Activated CD8-positive, alpha-beta T cell treated with anti-CD3 and anti-CD28 coated beads, Interleukin-2, amount 10 ng/mL, durations not matched to agents 7 days and 5 days (primary cell): ENCODE data around the gene VTN. TPM values are rescaled to one million over a fixed set of nuclear protein-coding genes. Genes with fewer than 3 reads are reported as not detected.
A peak's percentile ranks its signal among the peaks of the same experiment; 100 is the strongest.

ENCODE experiments used
- ATAC-seq: fragments of 150-1000 bp; cut with Tn5 transposase; one replicate; pipeline ENCODE4 v1.10.0; 2021; ENCODE audit warnings: moderate library complexity
- CTCF ChIA-PET: fragments of 350-600 bp; sonication (Branson Sonifier 250); formaldehyde crosslinking; loops from one replicate; lab custom pipeline; 2021; ENCODE audit warnings: antibody characterized with exemption; lab: Charles Lee
- POLR2A ChIA-PET: fragments of 350-600 bp; sonication (Branson Sonifier 250); formaldehyde crosslinking; loops from one replicate; lab custom pipeline; 2021; ENCODE audit warnings: antibody characterized with exemption; lab: Charles Lee
- DNase-seq: peaks from one replicate; pipeline ENCODE4 v3.0.0-alpha.2; 2020
- H3K27ac Mint-ChIP-seq: one replicate; pipeline ENCODE4 v1.8.0; 2021; ENCODE audit warnings: mild to moderate bottlenecking, mixed read lengths
- H3K27me3 Mint-ChIP-seq: one replicate; pipeline ENCODE4 v1.8.0; 2021; ENCODE audit warnings: low read depth, mixed read lengths
- H3K36me3 Mint-ChIP-seq: one replicate; pipeline ENCODE4 v1.8.0; 2021; ENCODE audit warnings: low read depth, mixed read lengths
- H3K4me1 Mint-ChIP-seq: one replicate; pipeline ENCODE4 v1.8.0; 2021; ENCODE audit warnings: low read depth, mixed read lengths
- H3K4me3 Mint-ChIP-seq: one replicate; pipeline ENCODE4 v1.8.0; 2021; ENCODE audit warnings: mild to moderate bottlenecking, mixed read lengths
- H3K9me3 Mint-ChIP-seq: one replicate; pipeline ENCODE4 v1.8.0; 2022; ENCODE audit warnings: mixed read lengths; ENCODE audit not compliant: insufficient read depth
- total RNA-seq, 2 experiments: library from RNA; stranded (reverse); gene quantifications; one replicate each; pipeline ENCODE4 v1.2.3, GENCODE V29; 2021

Gene VTN
- total RNA-seq, 2 experiments from 2014 or later = not detected

DNA sequence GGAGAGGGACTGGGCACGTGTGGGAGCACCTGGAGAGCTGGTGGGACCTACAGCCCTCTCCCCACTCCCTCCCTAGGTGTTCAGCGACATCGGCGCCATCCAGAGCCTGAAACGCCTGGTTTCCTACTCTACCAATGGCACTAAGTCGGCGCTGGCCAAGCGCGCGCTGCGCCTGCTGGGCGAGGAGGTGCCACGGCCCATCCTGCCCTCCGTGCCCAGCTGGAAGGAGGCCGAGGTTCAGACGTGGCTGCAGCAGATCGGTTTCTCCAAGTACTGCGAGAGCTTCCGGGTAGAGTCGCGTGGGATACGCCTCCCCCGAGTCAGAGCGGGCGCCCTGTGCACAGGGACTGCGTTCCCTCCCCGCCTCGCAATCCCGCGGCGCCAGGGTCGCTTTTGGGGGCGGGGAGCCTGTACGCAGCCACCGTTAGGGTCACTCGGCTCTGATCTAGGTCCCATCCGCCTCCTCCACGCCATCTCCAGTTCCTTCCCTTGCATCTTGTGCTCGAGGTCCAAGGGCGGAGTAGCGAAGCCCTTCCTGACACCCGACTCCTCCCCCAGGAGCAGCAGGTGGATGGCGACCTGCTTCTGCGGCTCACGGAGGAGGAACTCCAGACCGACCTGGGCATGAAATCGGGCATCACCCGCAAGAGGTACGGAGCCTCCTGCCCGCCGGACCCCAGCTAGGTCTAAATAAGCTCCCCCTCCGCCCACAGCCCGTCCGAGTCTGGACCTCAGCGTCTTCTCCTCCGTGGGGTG lies 14.4 kb upstream of the VTN start:
- ChIA-PET CTCF (interaction anchor here (0.8 to 5.0 kb wide), 6 partner anchors 14 to 165 kb away, joined by 3 to 23 read pairs (median 4); partner anchors contain the start of genes IFT20, POLDIP2, TNFAIP1 and VTN), POLR2A (interaction anchor here (0.6 to 2.1 kb wide), 11 partner anchors 9 to 1070 kb away, joined by 3 to 20 read pairs (median 4); partner anchors contain the start of genes IFT20, SARM1 and TNFAIP1)
- peaks cover 6% of the 10 kb centered on the region for H3K27me3 Mint-ChIP-seq
- peak overlapping the region; percentile 83 for H3K4me3 Mint-ChIP-seq
- no peaks in the 10 kb centered on the region for H3K9me3 Mint-ChIP-seq
- H3K27ac Mint-ChIP-seq = peak overlapping the region; percentile 82
- peak; percentile 84 for DNase-seq
- H3K4me1 Mint-ChIP-seq = peaks cover 23% of the 10 kb centered on the region
- H3K36me3 Mint-ChIP-seq = peaks cover 12% of the 10 kb centered on the region
- peak; percentile 94 for ATAC-seq

DNA sequence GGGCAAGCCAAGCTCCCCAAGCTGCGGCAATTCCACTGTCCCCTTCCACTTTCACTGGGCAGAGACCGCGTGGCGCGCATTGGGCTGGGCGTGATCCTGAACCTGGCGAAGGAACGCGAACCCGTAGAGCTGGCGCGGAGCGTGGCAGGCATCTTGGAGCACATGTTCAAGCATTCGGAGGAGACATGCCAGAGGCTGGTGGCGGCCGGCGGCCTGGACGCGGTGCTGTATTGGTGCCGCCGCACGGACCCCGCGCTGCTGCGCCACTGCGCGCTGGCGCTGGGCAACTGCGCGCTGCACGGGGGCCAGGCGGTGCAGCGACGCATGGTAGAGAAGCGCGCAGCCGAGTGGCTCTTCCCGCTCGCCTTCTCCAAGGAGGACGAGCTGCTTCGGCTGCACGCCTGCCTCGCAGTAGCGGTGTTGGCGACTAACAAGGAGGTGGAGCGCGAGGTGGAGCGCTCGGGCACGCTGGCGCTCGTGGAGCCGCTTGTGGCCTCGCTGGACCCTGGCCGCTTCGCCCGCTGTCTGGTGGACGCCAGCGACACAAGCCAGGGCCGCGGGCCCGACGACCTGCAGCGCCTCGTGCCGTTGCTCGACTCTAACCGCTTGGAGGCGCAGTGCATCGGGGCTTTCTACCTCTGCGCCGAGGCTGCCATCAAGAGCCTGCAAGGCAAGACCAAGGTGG lies 11.2 kb upstream of the VTN start:
- CTCF ChIA-PET = interaction anchor here (2.5 kb wide), 1 partner anchor 36 kb away, joined by 7 read pairs; no protein-coding TSS in a partner anchor
- peaks cover 28% of the 10 kb centered on the region for H3K4me1 Mint-ChIP-seq
- POLR2A ChIA-PET = interaction anchor here (2.2 kb wide), 1 partner anchor 46 kb away, joined by 6 read pairs; the partner anchor contains the start of genes IFT20 and TNFAIP1
- ATAC-seq (no peak), DNase-seq (peak; percentile 49)
- H3K36me3 Mint-ChIP-seq = peaks cover 7% of the 10 kb centered on the region
- H3K9me3 Mint-ChIP-seq = no peaks in the 10 kb centered on the region
- no peak overlapping the region for H3K4me3 Mint-ChIP-seq
- peaks cover 6% of the 10 kb centered on the region for H3K27me3 Mint-ChIP-seq
- H3K27ac Mint-ChIP-seq = no peak overlapping the region

GRCh38 chr17:28379814-28380801 lies 10.0 kb upstream of the VTN start:
- CTCF ChIA-PET = interaction anchor here (2.5 kb wide), 1 partner anchor 37 kb away, joined by 7 read pairs; no protein-coding TSS in a partner anchor
- POLR2A ChIA-PET = interaction anchor here (2.2 kb wide), 1 partner anchor 44 kb away, joined by 6 read pairs; the partner anchor contains the start of genes IFT20 and TNFAIP1
- H3K27me3 Mint-ChIP-seq = peaks cover 6% of the 10 kb centered on the region

DNA sequence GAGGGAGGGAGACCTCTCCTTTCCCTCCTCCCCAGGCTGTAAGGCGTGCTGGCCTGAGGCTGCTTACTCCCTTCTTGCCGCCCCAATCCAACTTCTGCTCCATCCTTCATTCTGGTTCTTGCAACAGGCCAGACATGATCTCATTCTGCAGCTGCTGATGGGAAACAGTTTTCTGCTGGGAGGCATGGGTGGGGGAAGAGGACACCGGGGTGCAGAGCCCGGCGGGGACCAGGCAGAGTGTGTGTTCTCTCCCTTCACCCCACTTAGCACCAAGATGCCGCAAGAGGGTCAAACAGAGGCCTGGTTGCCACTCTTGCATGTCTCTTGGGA lies 2.8 kb upstream of the VTN start:
- peaks cover 4% of the 10 kb centered on the region for H3K36me3 Mint-ChIP-seq
- H3K27me3 Mint-ChIP-seq = no peaks in the 10 kb centered on the region
- DNase-seq = no peak
- ATAC-seq = no peak
- peak overlapping the region; percentile 75 for H3K4me3 Mint-ChIP-seq
- H3K4me1 Mint-ChIP-seq = peaks cover 21% of the 10 kb centered on the region
- POLR2A ChIA-PET = interaction anchor here (3.0 to 7.4 kb wide), 2 partner anchors 11 to 16 kb away, joined by 20 to 45 read pairs; partner anchors contain the start of gene POLDIP2
- CTCF ChIA-PET = no interaction called here
- no peaks in the 10 kb centered on the region for H3K9me3 Mint-ChIP-seq
- H3K27ac Mint-ChIP-seq = peak overlapping the region; percentile 52

More at GRCh38 chr17:28379814-28380801, 10.0 kb upstream of the VTN start:
- no peak for ATAC-seq
- Mint-ChIP-seq H3K4me1 (peaks cover 23% of the 10 kb centered on the region), H3K4me3 (no peak overlapping the region), H3K36me3 (peaks cover 7% of the 10 kb centered on the region), H3K27ac (no peak overlapping the region), H3K9me3 (no peaks in the 10 kb centered on the region)
- no peak for DNase-seq

DNA sequence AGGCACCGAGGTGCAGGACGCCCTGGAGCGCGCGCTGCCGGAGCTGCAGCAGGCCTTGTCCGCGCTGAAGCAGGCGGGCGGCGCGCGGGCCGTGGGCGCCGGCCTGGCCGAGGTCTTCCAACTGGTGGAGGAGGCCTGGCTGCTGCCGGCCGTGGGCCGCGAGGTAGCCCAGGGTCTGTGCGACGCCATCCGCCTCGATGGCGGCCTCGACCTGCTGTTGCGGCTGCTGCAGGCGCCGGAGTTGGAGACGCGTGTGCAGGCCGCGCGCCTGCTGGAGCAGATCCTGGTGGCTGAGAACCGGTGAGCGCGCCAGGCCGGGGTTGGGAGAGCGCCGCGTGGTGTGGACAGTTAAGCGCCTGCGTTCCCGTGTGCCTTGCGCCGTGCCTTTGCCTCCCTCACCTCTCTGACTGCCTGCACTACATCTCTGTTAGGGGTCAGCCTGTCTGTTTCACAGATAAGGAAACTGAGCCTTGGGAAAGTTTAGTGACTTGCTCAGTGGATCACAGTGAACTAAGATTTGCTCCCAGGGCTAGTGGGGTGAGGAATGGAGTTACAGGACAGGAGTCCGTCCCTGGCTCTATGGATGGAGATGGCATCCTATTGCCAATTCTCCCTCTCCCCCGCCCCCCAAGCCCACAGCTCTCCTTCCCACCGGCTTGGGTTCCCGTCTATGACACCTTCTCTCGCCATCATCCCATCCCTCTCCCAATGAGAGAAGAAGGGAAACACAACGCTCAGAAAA lies 2.3 kb upstream of the VTN start:
- DNase-seq (no peak), ATAC-seq (no peak)
- Mint-ChIP-seq H3K4me3 (peak overlapping the region; percentile 75), H3K36me3 (peaks cover 4% of the 10 kb centered on the region), H3K4me1 (peaks cover 21% of the 10 kb centered on the region), H3K27me3 (no peaks in the 10 kb centered on the region), H3K27ac (peak overlapping the region; percentile 52), H3K9me3 (no peaks in the 10 kb centered on the region)
- ChIA-PET CTCF (no interaction called here), POLR2A (interaction anchor here (1.2 to 7.4 kb wide), 3 partner anchors 12 to 60 kb away, joined by 3 to 45 read pairs (median 20); partner anchors contain the start of gene POLDIP2)

DNA sequence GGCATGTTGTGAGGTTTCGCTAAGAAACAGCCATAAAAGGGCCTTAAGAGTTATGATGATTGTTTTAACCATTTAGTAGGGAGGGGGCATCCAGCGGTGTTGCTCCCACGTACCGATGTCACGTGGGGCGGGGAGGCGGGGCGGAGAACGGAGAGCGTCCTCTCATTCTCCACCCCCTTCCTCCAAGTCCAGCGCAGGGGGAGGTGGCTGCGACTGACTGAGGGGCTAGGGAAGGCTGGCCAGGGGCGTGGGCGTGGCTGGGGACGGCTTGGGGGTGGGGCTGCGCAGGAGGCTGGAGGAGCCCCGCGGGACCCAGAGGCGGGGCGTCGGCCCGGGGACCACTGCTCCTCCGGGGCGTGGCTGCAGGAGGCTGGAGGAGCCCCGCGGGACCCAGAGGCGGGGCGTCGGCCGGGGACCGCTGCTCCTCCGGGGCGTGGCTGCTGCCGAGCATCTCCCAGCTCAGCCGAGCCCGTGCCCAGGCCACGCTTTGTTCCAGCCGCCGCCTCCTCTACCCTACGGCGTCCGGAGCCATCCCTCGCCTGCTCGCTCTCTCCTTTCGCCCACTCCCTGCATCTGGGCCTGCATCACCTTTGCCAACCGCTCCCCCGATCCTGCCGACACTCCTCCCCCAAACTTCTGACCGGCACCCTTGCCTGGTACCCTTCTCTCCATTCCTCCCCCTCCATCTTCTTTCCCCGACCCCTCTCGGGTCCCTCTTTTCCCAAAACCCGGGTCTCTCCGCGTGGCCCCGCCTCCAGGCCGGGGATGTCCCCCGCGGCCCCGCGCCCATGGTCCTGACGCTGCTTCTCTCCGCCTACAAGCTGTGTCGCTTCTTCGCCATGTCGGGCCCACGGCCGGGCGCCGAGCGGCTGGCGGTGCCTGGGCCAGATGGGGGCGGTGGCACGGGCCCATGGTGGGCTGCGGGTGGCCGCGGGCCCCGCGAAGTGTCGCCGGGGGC lies 1.4 kb upstream of the VTN start, which contains the start of gene SARM1:
TSS of gene SARM1 (plus strand) at position 450 of the 958 bp plus-strand sequence. CDS start at position 789, 339 bp downstream.
- peak; percentile 93 for DNase-seq
- CTCF ChIA-PET = interaction anchor here (1.7 kb wide), 1 partner anchor 177 kb away, joined by 4 read pairs; no protein-coding TSS in a partner anchor
- POLR2A ChIA-PET = interaction anchor here (1.2 to 7.4 kb wide), 3 partner anchors 13 to 59 kb away, joined by 3 to 45 read pairs (median 20); partner anchors contain the start of gene POLDIP2
- H3K27ac Mint-ChIP-seq = peak within 1 kb of the TSS; percentile 85
- no peaks in the 10 kb centered on the region for H3K9me3 Mint-ChIP-seq
- peaks cover 21% of the 10 kb centered on the region for H3K4me1 Mint-ChIP-seq
- no peaks in the 10 kb centered on the region for H3K27me3 Mint-ChIP-seq
- H3K36me3 Mint-ChIP-seq = peaks cover 4% of the 10 kb centered on the region
- H3K4me3 Mint-ChIP-seq = peak within 1 kb of the TSS; percentile 87
- ATAC-seq = peak; percentile 94

- Mint-ChIP-seq H3K9me3 (no peaks in the 10 kb centered on the region), H3K36me3 (peaks cover 4% of the 10 kb centered on the region), H3K27ac (no peak overlapping the region), H3K4me3 (peak overlapping the region; percentile 87), H3K27me3 (no peaks in the 10 kb centered on the region), H3K4me1 (peaks cover 21% of the 10 kb centered on the region)
- ATAC-seq (no peak), DNase-seq (no peak)
- POLR2A ChIA-PET = interaction anchor here (1.7 to 7.4 kb wide), 2 partner anchors 13 to 35 kb away, joined by 5 to 45 read pairs; partner anchors contain the start of genes IFT20, POLDIP2 and TNFAIP1
- CTCF ChIA-PET = interaction anchor here (0.6 to 1.7 kb wide), 3 partner anchors 13 to 178 kb away, joined by 3 to 4 read pairs (median 4); no protein-coding TSS in a partner anchor
Measured at GRCh38 chr17:28370744-28371103, 617 bp upstream of the VTN start.

DNA sequence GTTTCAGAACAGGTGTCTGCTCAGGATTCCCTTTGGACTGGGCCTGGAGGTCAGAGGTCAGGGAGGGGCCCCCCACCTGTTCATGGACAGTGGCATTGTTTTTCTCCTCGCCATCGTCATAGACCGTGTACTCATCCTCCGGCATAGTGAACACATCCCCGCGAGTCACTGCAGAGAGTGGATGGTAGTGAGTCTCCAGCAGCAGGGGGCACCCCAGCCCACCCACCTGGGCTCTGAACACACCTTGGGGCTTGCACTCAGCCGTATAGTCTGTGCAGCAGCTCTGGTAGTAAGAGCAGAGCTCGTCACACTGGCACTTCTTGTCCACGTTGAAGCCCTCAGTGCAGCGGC lies 448 bp downstream of the VTN start:
- H3K27me3 Mint-ChIP-seq = no peaks in the 10 kb centered on the region
- no peak for ATAC-seq
- peaks cover 21% of the 10 kb centered on the region for H3K4me1 Mint-ChIP-seq
- DNase-seq = no peak
- ChIA-PET POLR2A (interaction anchor here (1.7 to 7.4 kb wide), 2 partner anchors 12 to 34 kb away, joined by 5 to 45 read pairs; partner anchors contain the start of genes IFT20, POLDIP2 and TNFAIP1), CTCF (interaction anchor here (1.2 to 1.7 kb wide), 2 partner anchors 14 to 179 kb away, joined by 4 read pairs; no protein-coding TSS in a partner anchor)
- peaks cover 4% of the 10 kb centered on the region for H3K36me3 Mint-ChIP-seq
- no peaks in the 10 kb centered on the region for H3K9me3 Mint-ChIP-seq
- H3K27ac Mint-ChIP-seq = no peak overlapping the region
- H3K4me3 Mint-ChIP-seq = no peak overlapping the region

DNA sequence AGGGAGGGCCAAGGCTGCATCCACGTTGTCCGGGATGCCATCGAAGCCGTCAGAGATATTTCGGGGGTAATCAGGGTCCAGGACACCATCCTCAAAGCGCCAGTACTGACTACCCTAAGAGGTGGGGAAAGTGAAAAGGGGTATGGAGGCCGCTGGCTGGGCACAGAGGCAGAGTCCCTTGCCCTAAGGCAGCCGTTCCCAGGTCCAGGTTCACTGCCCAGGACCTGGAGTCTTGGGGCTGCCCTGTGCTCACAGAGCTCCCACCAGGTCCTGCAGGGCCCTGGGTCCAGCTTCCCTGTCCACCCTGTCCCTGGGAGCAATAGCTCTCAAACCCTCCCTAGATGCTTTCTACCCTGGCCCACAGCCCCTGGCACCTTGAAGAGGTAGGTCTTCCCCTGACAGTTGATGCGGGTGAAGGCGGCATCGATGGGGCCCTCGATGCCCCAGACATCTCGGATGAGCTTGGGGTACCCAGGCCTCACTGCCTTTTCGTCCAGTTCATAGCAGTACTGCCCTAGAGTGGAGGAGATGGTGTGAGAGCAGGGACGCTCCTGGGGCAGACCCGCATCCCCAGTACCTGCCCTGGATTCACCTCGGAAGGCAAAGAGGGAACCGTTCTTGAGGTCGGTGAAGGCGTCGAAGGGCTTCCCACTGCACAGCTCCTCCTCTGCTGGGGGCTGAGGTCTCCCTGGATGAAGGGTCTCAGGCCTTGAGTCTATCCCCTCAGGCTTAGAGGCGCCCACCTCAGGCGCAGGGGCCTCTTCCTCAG lies 1.0 kb downstream of the VTN start:
- ATAC-seq (no peak), DNase-seq (no peak)
- POLR2A ChIA-PET = interaction anchor here (1.7 to 7.4 kb wide), 2 partner anchors 12 to 33 kb away, joined by 5 to 45 read pairs; partner anchors contain the start of genes IFT20, POLDIP2 and TNFAIP1
- no peaks in the 10 kb centered on the region for H3K27me3 Mint-ChIP-seq
- peaks cover 4% of the 10 kb centered on the region for H3K36me3 Mint-ChIP-seq
- no peaks in the 10 kb centered on the region for H3K9me3 Mint-ChIP-seq
- H3K4me3 Mint-ChIP-seq = no peak overlapping the region
- peaks cover 21% of the 10 kb centered on the region for H3K4me1 Mint-ChIP-seq
- H3K27ac Mint-ChIP-seq = no peak overlapping the region
- CTCF ChIA-PET = interaction anchor here (1.5 kb wide), 1 partner anchor 10 kb away, joined by 6 read pairs; no protein-coding TSS in a partner anchor
